GM23248 (cell line): ENCODE measurements around the gene TRMT1.

ENCODE experiments used
- EZH2 ChIP-seq: fragments of 200-600 bp; sonication (generic); IDR thresholded peaks from 2 replicates; pipeline ENCODE4 v1.6.1; 2018; ENCODE audit warnings: antibody characterized with exemption, mild to moderate bottlenecking; ENCODE audit not compliant: insufficient read depth, poor library complexity, severe bottlenecking
- EZH2phosphoT487 ChIP-seq: fragments of 200-600 bp; sonication (generic); IDR thresholded peaks from 2 replicates; pipeline ENCODE4 v1.6.1; 2018; ENCODE audit warnings: antibody characterized with exemption, moderate library complexity, mild to moderate bottlenecking, low read depth; ENCODE audit not compliant: insufficient read depth

DNA sequence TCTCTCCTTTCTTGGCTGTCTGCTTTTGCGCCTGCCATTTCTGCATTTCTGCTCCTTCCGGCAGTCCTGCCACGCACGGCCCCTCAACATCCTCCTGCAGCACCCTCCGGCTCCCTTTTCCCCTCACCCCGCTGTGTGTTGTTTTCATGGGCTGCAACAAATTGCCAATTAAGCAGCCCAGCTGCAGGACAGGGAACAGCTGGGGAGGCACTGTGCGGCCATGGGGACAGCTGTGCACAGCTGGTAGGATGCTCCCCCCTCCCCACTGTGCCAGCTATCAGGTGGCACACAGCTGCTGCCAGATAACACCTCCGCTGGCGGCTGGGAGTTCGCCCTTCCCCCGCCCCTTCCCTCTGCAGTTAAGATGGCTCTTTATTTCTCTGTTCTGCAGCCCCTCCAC lies 39.3 kb downstream of the TRMT1 start:
- no peak for TF ChIP-seq EZH2
- no peak for TF ChIP-seq EZH2phosphoT487
